Measurements from ENCODE around the gene ZNF81.
"Not testable (repeated sequence)": the region's sequence is repeated elsewhere in the genome, so short reads cannot be mapped to it uniquely, and the experiment has no call there.

ZNF81 gene

GRCh38 chrX:47844117-47844516 lies 7.4 kb downstream of the ZNF81 start:
- DNase-seq, result no peak

GRCh38 chrX:47846040-47846439 lies 9.3 kb downstream of the ZNF81 start:
- DNase-seq, result no peak

DNA sequence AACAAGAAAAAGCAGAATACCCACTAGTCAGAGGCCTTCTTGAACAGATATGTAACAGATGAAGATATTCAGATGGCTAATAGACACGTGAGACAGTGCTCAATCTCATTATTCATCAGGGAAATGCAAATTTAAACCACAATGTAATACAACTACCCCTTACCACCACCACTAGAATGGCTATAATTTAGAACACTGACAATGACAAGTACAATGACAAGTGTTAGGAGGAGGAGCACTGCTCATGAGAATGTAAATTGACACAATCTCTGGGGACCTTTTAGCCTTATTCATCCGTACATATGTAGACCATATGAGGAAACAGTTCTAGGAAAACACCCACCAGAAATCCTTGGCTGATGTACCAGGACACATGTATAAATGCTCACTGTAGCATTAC lies 13.1 kb downstream of the ZNF81 start:
- no peak for DNase-seq

- not testable (repeated sequence) for DNase-seq
Measured at GRCh38 chrX:47850389-47850788, 13.7 kb downstream of the ZNF81 start.

- DNase-seq, result no peak
Measured at GRCh38 chrX:47850901-47851300, 14.2 kb downstream of the ZNF81 start.

- peak; percentile 10 to 29 (median 20) for DNase-seq
Measured at GRCh38 chrX:47854474-47854873, 17.8 kb downstream of the ZNF81 start.

GRCh38 chrX:47859686-47860085 lies 23.0 kb downstream of the ZNF81 start:
- DNase-seq, result no peak

DNA sequence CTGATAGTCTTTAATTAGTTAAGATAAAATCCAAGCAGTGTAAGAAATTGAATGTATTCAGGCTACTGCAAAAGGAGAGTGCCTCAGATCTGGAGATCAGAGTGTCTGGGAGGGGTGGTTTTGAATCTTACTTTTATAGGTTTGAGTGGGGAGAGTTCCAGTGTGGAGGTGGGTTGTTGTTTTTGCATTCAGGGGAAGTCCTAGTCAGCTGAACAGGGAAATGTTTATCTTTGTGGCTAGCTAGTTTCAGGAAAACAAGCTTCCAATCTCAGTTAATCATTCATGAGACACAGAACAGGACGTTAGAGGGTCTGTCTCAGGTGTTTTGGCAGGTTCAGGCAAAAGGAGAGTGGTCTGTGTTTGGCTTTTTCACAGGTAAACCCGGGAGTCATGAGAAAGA lies 26.0 kb downstream of the ZNF81 start:
- DNase-seq, result no peak

DNA sequence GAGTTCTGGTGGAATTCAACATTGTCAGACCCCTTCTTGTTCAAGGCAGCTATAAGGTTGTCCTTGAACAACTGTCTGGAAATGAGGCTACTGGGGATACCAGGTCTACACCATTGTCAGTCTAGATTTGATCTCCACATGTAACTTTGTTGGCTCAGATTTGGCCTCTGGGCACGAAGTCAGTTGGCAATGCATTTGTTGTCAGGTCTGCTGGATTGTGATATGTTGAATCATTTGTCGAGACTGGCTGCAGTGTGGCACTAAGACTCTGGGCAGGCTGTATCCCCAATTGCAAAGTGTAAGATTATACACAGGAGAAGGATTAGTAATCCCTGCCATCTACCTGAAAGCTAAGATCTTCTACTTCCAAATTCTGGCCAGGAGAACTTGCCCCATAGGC lies 26.5 kb downstream of the ZNF81 start:
- DNase-seq, result no peak

DNA sequence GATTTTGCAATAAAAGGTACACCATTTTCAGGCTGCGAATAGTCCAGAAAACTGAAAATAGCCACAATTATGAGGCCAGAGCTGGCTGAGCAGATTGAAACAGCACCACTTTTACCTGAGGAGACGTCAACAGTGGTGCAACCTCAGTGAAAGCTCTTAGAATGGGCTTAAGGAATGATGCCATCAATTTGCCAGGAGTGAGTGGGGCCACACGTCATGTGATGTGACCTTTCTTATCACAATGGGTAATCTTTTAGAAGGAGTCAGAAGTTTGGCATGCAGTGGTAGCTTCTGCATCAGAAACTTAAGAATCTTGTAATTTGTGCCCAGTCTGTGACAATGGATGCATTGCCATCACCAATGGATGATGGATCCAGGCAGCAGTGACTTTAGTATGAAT lies 27.6 kb downstream of the ZNF81 start:
- DNase-seq, result no peak

GRCh38 chrX:47864785-47865184 lies 28.1 kb downstream of the ZNF81 start:
- DNase-seq, result no peak

DNA sequence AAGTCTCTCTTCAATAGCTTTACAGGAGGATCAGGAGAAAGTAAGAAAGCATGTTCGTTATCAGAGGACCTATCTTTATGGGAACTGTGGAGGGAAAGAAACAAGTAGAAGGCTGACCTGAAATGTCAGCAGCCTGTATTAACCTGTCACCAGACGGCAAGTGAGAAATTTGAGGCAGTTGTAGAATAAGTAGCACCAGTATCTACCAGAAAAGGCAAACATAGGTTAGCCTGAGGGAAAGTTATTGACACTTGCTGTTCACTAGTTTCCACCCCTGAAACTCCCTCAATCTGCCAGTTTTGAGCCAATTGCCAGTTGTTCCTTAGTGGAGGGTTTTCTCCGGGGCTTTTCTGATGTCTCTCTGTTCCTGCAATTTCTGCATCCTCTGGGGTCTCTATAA lies 36.4 kb downstream of the ZNF81 start:
- no peak for DNase-seq

GRCh38 chrX:47877327-47877726 lies 40.6 kb downstream of the ZNF81 start:
- DNase-seq, result no peak

DNA sequence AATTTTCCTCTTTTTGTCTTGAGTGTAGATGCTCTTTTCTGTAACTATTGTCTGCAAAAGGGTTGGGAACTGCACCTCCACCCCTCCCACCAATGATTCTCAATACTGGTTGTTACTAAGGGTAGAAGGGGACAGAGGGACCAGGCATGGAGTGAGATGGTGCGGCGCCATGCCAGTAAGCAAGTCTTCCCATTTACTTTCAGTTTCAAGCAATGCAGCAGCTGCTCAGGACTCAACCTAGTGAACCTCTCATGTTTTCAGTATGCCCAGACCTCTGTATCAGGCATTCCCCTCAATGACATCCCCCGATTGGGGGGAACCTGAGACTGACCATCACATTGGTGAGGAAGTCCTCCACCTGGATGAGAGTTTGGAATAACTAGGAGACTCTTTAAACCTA lies 41.5 kb downstream of the ZNF81 start:
- DNase-seq, result no peak

DNA sequence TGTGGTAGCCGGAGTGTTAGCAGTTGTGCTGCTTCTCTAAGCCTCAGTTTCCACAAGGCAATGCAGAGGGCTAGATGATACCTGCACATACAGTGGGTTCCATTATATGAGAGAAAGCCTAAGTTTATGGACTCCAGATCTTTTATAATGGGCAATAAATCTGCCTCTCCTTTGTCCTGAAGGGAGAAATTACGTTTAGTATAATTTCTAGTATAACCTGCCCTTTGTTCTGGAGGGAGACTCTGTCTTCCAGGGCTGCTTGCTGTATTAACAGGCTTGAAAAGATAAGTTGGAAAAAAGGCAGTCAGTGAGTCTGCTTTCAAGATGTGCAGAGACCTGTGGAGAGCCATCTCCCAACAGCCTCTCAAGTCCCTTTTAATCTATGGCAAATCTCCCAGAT lies 42.8 kb downstream of the ZNF81 start:
- no peak for DNase-seq

GRCh38 chrX:47880927-47881326 lies 44.2 kb downstream of the ZNF81 start:
- DNase-seq, result no peak

GRCh38 chrX:47885501-47885900 lies 48.8 kb downstream of the ZNF81 start:
- DNase-seq, result no peak

DNA sequence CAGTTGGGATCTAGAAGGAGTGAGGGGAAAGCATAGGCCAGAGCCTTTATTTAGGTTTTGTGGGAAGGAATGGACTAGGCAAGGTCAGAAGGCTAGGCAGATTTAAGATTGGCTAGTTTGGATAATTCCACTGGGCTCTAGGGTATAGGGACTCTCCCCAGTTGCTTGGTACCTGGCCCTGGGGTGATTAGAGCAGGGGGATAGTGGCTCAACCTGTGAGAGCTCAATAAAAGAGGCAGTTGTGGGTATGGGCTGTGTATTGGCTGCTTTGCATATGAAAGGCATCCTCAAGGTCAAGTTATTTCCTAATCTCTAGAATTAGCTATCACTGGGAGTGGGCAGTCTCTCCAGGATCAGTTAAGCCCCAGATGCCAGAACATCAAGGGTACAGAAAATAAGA lies 61.3 kb downstream of the ZNF81 start:
- DNase-seq, result no peak

- peak; percentile 19 to 49 (median 36) for DNase-seq
Measured at GRCh38 chrX:47900833-47901232, 64.1 kb downstream of the ZNF81 start.

DNA sequence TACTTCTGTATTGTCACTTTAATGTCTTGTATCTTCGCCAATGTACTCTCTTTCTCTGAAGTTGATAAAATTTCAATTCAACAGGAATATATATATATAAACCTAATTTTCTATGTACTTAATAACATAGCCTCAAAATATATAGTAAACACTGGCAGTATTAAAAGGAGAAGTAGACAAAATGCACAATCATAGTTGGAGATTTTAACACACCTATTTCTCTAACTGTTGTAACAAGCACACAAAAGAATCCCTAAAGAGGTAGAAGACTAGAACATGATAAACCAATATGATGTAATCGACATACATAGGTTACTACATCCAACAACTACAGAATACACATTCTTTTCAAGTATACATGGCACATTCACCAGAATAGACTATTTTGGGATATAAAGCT lies 65.5 kb downstream of the ZNF81 start:
- DNase-seq, result no peak

DNA sequence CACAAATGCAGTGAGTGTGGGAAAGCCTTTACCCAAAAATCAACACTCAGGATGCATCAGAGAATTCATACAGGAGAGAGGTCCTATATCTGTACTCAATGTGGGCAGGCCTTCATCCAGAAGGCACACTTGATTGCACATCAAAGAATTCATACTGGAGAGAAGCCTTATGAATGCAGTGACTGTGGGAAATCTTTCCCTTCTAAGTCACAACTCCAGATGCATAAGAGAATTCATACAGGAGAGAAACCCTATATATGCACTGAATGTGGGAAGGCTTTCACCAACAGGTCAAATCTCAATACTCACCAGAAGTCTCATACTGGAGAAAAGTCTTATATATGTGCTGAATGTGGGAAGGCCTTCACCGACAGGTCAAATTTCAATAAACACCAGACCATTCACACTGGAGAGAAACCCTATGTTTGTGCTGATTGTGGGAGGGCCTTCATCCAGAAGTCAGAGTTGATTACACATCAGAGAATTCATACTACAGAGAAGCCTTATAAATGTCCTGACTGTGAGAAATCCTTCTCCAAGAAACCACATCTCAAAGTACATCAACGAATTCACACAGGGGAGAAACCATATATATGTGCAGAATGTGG lies 79.3 kb downstream of the ZNF81 start:
- no peak for DNase-seq

DNA sequence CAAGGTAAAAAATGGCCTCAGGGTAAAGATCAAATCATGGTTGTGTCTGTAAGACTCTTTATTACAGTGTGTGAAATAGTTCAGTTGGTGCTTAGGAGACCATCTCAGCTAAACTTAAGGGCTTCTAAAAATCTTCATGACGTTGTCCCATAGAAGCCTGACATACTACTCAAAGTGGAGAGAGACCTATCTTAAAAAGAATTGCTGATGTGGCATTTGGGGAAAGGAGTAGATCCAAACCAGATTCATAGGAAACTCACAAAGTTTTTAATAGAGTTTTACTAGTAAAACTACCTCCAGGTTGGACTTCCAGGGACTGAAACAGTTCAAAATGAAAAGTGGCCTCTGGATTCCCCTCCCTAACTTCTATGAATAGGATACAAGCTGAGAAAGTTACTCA lies 81.6 kb downstream of the ZNF81 start:
- no peak for DNase-seq

DNA sequence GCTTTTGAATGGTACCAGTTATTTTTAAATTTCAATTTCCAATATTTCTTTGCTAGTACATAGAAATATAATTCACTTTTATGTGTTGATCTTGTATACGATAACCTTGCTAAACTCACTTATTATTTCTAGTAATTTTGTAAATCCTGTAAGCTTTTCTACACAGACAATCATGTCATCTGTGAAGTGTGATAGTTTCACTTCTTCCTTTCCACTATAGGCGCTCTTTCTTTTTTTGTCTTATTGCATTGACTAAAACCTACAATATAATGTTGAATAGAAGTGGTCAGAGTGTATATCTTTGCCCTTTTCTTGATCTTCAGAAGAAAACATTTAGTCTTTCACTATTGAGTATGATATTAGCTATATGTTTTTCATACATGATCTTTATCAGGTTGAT lies 90.5 kb downstream of the ZNF81 start:
- DNase-seq, result peak in 1 of 4 experiments; percentile 1

DNA sequence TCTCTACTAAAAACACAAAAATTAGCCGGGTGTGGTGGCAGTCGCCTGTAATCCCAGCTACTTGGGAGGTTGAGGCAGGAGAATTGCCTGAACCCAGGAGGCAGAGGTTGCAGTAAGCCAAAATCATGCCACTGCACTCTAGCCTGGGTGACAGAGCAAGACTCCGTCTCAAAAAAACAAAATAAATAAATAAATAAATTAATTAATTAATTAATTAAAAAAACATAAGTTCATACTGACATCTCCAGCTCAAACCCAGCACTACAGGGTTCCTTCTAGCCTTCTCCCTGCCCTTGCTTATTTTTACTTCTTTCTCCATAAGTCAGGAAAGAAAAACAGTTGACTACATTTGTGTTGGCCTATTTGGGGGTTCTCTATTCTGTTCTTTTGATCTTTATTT lies 95.3 kb downstream of the ZNF81 start:
- DNase-seq, result not testable (repeated sequence)

- no peak for DNase-seq
Measured at GRCh38 chrX:47933946-47934345, 97.2 kb downstream of the ZNF81 start.

Measured in suppressor macrophage (primary cell).